ENCODE data around the gene PMPCA.

DNA sequence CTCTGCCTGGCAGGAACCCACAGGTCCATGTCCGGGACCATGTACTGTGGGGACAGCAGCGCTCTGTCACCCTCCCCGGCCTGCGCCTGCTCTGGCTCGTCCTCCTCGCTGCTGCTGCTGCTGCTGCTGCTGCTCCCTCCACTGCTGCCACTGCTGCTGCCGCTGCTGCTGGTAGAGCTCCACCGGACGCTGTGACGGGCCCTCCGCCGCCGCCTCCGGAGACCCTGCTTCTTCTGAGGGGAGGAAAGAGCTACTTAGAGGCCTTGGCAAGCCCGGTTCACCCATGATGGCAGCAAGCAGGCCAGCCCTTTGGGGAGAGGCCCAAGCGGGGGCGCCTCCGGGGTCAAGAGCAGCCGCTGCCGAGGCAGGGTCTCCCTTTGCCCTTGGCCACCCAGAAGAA, 27.0 kb upstream of the PMPCA start:
- TF ChIP-seq, protein P1, sequence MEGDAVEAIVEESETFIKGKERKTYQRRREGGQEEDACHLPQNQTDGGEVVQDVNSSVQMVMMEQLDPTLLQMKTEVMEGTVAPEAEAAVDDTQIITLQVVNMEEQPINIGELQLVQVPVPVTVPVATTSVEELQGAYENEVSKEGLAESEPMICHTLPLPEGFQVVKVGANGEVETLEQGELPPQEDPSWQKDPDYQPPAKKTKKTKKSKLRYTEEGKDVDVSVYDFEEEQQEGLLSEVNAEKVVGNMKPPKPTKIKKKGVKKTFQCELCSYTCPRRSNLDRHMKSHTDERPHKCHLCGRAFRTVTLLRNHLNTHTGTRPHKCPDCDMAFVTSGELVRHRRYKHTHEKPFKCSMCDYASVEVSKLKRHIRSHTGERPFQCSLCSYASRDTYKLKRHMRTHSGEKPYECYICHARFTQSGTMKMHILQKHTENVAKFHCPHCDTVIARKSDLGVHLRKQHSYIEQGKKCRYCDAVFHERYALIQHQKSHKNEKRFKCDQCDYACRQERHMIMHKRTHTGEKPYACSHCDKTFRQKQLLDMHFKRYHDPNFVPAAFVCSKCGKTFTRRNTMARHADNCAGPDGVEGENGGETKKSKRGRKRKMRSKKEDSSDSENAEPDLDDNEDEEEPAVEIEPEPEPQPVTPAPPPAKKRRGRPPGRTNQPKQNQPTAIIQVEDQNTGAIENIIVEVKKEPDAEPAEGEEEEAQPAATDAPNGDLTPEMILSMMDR (IDR thresholded peaks at IDR 0.05) = no peak
- TF ChIP-seq POLR2A (IDR thresholded peaks at IDR 0.05) = no peak

Data from testis (tissue), 2 donors.